T follicular helper cell (primary cell): ENCODE results near the gene HSPBP1.

Source experiments
- DNase-seq: peaks from one replicate; pipeline ENCODE4 v3.0.0-alpha.2; 2020; ENCODE audit warnings: low read depth

HSPBP1 gene

DNA sequence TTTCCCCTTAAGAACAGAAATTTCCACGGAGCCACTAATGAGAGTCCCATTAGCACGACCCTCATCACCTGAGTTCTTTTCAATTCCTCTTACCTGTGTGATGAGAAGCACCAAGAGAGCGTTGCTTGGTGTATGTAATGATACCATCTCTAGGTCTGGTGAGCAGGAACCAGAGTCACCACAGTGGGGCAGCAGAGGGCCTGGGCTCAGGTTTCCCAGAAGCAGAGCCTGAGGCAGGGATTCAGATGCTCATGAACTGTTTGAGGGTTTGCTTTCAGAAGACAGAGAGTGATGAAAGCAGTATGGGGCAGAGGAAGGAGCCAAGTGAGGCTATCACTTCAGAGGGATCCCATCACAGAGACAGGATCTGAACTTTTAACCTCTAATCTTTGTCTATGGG is 67.5 kb downstream of the HSPBP1 start:
- no peak for DNase-seq
